ENCODE results near the gene SCAMP5.

- TF ChIP-seq POLR2A (IDR thresholded peaks at IDR 0.05; ENCODE audit: low read length) (no peak), GATA1 (IDR thresholded peaks at IDR 0.05; ENCODE audit: low read depth, low read length) (no peak)
Measured at GRCh38 chr15:75065467-75065850, 70.1 kb downstream of the SCAMP5 start.

Measured in erythroblast (primary cell).